Mesothelial cell of epicardium (in vitro differentiated cells): Measurements from ENCODE around the gene MED27. TPM values are rescaled to one million over a fixed set of nuclear protein-coding genes. Genes with fewer than 3 reads are reported as not detected.

ENCODE experiments used
- DNase-seq, 2 experiments: peaks; one replicate each; pipeline ENCODE4 v3.0.0; 2021; ENCODE audit warnings: low spot score in 2 of 2; ENCODE audit not compliant: unreplicated experiment in 2 of 2
- H3K27ac Mint-ChIP-seq: 2 replicates; pipeline ENCODE4 v1.8.0; 2021; ENCODE audit warnings: mixed read lengths
- H3K27me3 Mint-ChIP-seq: 2 replicates; pipeline ENCODE4 v1.8.0; 2021; ENCODE audit warnings: low read depth, mixed read lengths
- H3K36me3 Mint-ChIP-seq: 2 replicates; pipeline ENCODE4 v1.8.0; 2021; ENCODE audit warnings: mixed read lengths
- H3K4me1 Mint-ChIP-seq: 2 replicates; pipeline ENCODE4 v1.8.0; 2021; ENCODE audit warnings: mixed read lengths
- H3K4me3 Mint-ChIP-seq: 2 replicates; pipeline ENCODE4 v1.8.0; 2021; ENCODE audit warnings: mild to moderate bottlenecking, moderate library complexity, mixed read lengths
- H3K9me3 Mint-ChIP-seq: 2 replicates; pipeline ENCODE4 v1.8.0; 2021; ENCODE audit warnings: mixed read lengths
- total RNA-seq: library from RNA; stranded (reverse); gene quantifications from 3 replicates; pipeline ENCODE4 v1.2.1, GENCODE V29; 2021
- TF ChIP-seq, protein P1 (sequence below): fragments of 200-600 bp; sonication (generic); IDR thresholded peaks from one replicate; pipeline ENCODE4 v1.5.0; 2021; ENCODE audit warnings: antibody characterized with exemption; ENCODE audit not compliant: unreplicated experiment

Gene MED27
- total RNA-seq, 1 donor from 2014 or later = 29.0 TPM

DNA sequence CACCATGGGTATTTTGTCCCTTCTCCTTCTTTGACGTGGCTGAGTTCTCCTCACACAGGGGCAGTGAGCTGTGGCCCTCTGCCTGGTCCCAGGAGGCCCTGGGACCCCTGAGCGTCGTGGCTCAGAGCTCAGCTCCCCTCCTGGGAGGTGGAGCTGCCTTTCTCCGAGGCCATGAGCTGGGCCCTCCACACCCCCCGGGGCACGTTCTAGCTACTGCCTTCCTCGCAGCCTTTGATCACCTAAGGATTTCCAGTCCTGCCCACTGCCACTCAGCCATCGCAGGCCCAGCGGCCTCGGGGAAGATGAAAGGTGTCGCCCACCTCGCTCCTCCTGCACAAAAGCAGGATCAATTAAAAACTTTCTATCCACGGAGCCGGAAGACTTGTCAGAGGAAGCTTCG is 244.9 kb downstream of the MED27 start:
- Mint-ChIP-seq H3K36me3 (no peaks in the 10 kb centered on the region), H3K4me1 (no peaks in the 10 kb centered on the region), H3K27me3 (peaks cover 3% of the 10 kb centered on the region), H3K4me3 (no peak overlapping the region), H3K27ac (no peak overlapping the region), H3K9me3 (peaks cover 4% of the 10 kb centered on the region)
- TF ChIP-seq, protein P1, sequence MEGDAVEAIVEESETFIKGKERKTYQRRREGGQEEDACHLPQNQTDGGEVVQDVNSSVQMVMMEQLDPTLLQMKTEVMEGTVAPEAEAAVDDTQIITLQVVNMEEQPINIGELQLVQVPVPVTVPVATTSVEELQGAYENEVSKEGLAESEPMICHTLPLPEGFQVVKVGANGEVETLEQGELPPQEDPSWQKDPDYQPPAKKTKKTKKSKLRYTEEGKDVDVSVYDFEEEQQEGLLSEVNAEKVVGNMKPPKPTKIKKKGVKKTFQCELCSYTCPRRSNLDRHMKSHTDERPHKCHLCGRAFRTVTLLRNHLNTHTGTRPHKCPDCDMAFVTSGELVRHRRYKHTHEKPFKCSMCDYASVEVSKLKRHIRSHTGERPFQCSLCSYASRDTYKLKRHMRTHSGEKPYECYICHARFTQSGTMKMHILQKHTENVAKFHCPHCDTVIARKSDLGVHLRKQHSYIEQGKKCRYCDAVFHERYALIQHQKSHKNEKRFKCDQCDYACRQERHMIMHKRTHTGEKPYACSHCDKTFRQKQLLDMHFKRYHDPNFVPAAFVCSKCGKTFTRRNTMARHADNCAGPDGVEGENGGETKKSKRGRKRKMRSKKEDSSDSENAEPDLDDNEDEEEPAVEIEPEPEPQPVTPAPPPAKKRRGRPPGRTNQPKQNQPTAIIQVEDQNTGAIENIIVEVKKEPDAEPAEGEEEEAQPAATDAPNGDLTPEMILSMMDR = no peak
- DNase-seq = no peak

DNA sequence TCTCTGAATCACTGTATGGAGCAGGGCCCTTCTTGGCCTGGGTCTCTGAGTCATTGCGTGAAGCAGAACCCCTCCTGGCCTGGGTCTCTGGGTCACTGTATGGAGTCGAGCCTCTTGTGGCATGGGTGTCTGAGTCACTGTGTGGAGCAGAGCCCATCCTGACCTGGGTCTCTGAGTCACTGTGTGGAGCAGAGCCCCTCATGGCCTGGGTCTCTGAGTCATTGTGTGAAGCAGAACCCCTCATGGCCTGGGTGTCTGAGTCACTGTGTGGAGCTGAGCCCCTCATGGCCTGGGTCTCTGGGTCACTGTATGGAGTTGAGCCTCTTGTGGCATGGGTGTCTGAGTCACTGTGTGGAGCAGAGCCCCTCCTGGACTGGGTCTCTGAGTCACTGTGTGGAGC is 245.8 kb downstream of the MED27 start:
- no peak for DNase-seq
- TF ChIP-seq, protein P1 = no peak
- H3K4me1 Mint-ChIP-seq = no peaks in the 10 kb centered on the region
- H3K4me3 Mint-ChIP-seq = no peak overlapping the region
- H3K36me3 Mint-ChIP-seq = no peaks in the 10 kb centered on the region
- no peak overlapping the region for H3K27ac Mint-ChIP-seq
- peaks cover 4% of the 10 kb centered on the region for H3K9me3 Mint-ChIP-seq
- peaks cover 3% of the 10 kb centered on the region for H3K27me3 Mint-ChIP-seq

DNA sequence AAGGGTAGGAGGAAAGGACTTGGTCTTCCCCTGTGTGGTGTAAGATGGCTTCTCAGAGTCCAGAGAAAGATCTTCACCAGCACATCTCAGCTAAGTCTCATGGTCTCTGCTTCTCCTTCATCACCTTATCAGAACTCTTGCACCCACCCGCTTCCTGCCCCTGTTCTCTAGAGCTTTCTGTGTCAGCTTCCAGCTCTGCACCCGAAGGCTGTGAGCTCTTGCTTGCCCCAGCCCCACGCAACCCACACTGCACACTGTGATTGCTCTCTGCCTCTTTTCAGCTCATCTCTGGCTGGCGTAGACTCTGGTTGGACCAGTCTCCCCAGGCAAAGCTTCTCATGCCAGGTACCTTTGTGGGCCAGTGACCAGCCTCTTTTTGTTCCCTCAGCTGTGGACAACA is 246.6 kb downstream of the MED27 start:
- H3K27me3 Mint-ChIP-seq = peaks cover 5% of the 10 kb centered on the region
- peaks cover 4% of the 10 kb centered on the region for H3K9me3 Mint-ChIP-seq
- no peak overlapping the region for H3K4me3 Mint-ChIP-seq
- TF ChIP-seq, protein P1 = no peak
- no peak for DNase-seq
- H3K4me1 Mint-ChIP-seq = no peaks in the 10 kb centered on the region
- no peaks in the 10 kb centered on the region for H3K36me3 Mint-ChIP-seq
- no peak overlapping the region for H3K27ac Mint-ChIP-seq

GRCh38 chr9:131831380-131832165 is 248.1 kb downstream of the MED27 start:
- Mint-ChIP-seq H3K4me3 (no peak overlapping the region), H3K27me3 (peaks cover 5% of the 10 kb centered on the region), H3K9me3 (peaks cover 4% of the 10 kb centered on the region), H3K27ac (no peak overlapping the region), H3K4me1 (no peaks in the 10 kb centered on the region), H3K36me3 (no peaks in the 10 kb centered on the region)
- TF ChIP-seq, protein P1 = no peak
- no peak for DNase-seq

DNA sequence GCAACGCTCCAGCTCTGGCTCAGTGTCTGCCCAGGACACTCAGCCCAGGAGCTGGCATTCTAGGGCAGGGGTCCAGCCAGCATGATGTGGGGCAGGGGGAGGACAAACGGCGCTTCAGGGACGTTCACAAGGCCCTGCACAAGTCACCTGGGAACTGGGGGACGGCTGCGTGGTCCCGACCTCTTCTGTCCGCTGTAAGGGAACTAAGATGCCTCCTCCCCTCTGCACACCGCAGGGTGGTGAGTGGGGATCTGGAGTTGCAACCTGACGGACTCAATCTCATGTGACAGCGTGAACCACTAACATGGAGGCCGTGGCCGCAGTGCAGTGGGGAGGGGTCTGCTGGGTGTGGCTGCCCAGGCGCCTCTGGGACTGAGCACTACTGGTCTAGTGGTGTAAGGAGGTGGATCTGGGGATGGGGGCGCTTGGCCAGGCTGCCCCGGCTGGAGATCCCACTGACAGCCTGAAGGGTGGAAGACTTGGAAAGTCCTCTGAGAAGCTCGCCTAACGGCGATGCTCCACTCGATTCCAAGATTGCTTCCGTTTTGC is 251.8 kb downstream of the MED27 start:
- H3K4me3 Mint-ChIP-seq = no peak overlapping the region
- H3K9me3 Mint-ChIP-seq = no peaks in the 10 kb centered on the region
- peaks cover 8% of the 10 kb centered on the region for H3K27me3 Mint-ChIP-seq
- TF ChIP-seq, protein P1 = no peak
- no peaks in the 10 kb centered on the region for H3K4me1 Mint-ChIP-seq
- no peak overlapping the region for H3K27ac Mint-ChIP-seq
- DNase-seq = no peak
- H3K36me3 Mint-ChIP-seq = no peaks in the 10 kb centered on the region
